ENCODE results near the gene ZBTB24.
"Not testable (repeated sequence)": the region's sequence is repeated elsewhere in the genome, so short reads cannot be mapped to it uniquely, and the experiment has no call there.

- TF ChIP-seq EP300, POLR2A (IDR thresholded peaks at IDR 0.05): not testable (repeated sequence)
- TF ChIP-seq, protein P1, sequence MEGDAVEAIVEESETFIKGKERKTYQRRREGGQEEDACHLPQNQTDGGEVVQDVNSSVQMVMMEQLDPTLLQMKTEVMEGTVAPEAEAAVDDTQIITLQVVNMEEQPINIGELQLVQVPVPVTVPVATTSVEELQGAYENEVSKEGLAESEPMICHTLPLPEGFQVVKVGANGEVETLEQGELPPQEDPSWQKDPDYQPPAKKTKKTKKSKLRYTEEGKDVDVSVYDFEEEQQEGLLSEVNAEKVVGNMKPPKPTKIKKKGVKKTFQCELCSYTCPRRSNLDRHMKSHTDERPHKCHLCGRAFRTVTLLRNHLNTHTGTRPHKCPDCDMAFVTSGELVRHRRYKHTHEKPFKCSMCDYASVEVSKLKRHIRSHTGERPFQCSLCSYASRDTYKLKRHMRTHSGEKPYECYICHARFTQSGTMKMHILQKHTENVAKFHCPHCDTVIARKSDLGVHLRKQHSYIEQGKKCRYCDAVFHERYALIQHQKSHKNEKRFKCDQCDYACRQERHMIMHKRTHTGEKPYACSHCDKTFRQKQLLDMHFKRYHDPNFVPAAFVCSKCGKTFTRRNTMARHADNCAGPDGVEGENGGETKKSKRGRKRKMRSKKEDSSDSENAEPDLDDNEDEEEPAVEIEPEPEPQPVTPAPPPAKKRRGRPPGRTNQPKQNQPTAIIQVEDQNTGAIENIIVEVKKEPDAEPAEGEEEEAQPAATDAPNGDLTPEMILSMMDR (IDR thresholded peaks at IDR 0.05), result not testable (repeated sequence)
Measured at GRCh38 chr6:109461205-109461604, 21.8 kb downstream of the ZBTB24 start.
